HL-60 (cell line): ENCODE measurements around the gene DPYD.

Source experiments
- DNase-seq, 2 experiments: peaks; one replicate each; pipeline ENCODE4 v3.0.0-alpha.2; 2010 to 2020; ENCODE audit warnings: low read depth in 1 of 2, low spot score in 1 of 2
- H3K27ac ChIP-seq: fragments of 250-450 bp; sonication (Bioruptor Pico); replicated peaks from 2 replicates; pipeline ENCODE4 v1.5.1; 2020; ENCODE audit warnings: mild to moderate bottlenecking, moderate library complexity
- H3K27me3 ChIP-seq: fragments of 250-450 bp; sonication (Bioruptor Pico); 2 replicates; pipeline ENCODE4 v1.5.1; 2021; ENCODE audit warnings: mild to moderate bottlenecking, moderate library complexity; ENCODE audit not compliant: insufficient read depth, poor library complexity, severe bottlenecking
- H3K4me3 ChIP-seq: replicated peaks from 2 replicates; pipeline ENCODE4 v1.5.1; 2011; ENCODE audit warnings: mild to moderate bottlenecking, control low read depth, low read length; ENCODE audit not compliant: insufficient read depth
- GABPA ChIP-seq: IDR thresholded peaks from 2 replicates; pipeline ENCODE4 v1.6.1; 2012; ENCODE audit warnings: low read depth
- POLR2AphosphoS5 ChIP-seq: IDR thresholded peaks from 2 replicates; pipeline ENCODE4 v1.6.1; 2012; ENCODE audit warnings: low read depth
- SPI1 ChIP-seq: IDR thresholded peaks from 2 replicates; pipeline ENCODE4 v1.6.1; 2012; ENCODE audit warnings: low read depth, mild to moderate bottlenecking, borderline replicate concordance
- TF ChIP-seq, protein P1 (sequence below): IDR thresholded peaks from 2 replicates; pipeline ENCODE4 v1.6.1; 2012; ENCODE audit warnings: low read depth; ENCODE audit not compliant: insufficient replicate concordance
- TF ChIP-seq, protein P2 (sequence below): IDR thresholded peaks from one replicate; pipeline ENCODE4 v1.5.1; 2011; ENCODE audit warnings: low read length, control low read depth, inconsistent platforms; ENCODE audit not compliant: insufficient read depth

Gene DPYD

DNA sequence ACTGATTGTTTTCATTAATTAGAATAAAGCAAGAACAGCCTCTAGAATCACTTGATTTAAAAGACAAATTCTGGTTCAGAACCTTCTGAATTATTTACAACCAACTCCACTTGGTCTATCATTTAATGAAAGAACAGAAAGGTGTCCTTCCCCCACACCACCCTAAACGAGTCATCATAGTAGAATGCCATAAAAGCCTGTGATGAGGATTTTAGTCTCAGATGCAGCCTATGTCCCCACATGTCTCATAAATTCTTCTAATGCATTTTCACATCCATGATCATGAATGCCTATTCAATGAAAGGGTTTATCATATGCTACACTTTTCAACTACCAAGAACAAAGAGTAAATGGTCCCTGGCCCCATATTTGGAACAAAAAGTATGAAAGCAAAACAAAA, 508.1 kb downstream of the DPYD start:
- H3K4me3 ChIP-seq = no peak overlapping the region
- no peak overlapping the region for H3K27ac ChIP-seq
- H3K27me3 ChIP-seq = no peaks in the 10 kb centered on the region
- no peak for TF ChIP-seq SPI1
- no peak for TF ChIP-seq GABPA
- TF ChIP-seq, protein P1, sequence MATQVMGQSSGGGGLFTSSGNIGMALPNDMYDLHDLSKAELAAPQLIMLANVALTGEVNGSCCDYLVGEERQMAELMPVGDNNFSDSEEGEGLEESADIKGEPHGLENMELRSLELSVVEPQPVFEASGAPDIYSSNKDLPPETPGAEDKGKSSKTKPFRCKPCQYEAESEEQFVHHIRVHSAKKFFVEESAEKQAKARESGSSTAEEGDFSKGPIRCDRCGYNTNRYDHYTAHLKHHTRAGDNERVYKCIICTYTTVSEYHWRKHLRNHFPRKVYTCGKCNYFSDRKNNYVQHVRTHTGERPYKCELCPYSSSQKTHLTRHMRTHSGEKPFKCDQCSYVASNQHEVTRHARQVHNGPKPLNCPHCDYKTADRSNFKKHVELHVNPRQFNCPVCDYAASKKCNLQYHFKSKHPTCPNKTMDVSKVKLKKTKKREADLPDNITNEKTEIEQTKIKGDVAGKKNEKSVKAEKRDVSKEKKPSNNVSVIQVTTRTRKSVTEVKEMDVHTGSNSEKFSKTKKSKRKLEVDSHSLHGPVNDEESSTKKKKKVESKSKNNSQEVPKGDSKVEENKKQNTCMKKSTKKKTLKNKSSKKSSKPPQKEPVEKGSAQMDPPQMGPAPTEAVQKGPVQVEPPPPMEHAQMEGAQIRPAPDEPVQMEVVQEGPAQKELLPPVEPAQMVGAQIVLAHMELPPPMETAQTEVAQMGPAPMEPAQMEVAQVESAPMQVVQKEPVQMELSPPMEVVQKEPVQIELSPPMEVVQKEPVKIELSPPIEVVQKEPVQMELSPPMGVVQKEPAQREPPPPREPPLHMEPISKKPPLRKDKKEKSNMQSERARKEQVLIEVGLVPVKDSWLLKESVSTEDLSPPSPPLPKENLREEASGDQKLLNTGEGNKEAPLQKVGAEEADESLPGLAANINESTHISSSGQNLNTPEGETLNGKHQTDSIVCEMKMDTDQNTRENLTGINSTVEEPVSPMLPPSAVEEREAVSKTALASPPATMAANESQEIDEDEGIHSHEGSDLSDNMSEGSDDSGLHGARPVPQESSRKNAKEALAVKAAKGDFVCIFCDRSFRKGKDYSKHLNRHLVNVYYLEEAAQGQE = no peak
- no peak for DNase-seq

DNA sequence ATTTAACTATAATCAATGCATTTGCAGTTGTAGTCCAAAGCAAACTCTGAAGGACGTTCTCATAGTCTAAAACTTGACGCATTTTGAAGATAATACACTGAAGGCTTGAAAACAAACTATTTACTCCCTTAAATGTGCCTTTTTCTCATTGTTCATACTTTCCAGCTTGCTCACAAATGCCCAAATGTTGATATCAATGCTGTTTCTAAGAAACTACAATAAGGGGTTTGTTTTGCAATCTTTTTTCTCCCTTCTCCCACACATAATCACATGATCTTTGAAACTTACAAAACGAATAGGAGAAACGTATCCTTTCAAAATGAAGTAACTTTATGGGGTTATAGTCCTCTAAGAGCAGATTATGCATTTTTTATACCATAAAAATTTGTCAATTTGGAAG, 508.7 kb downstream of the DPYD start:
- Histone ChIP-seq H3K4me3 (no peak overlapping the region), H3K27ac (no peak overlapping the region), H3K27me3 (no peaks in the 10 kb centered on the region)
- no peak for DNase-seq
- TF ChIP-seq SPI1 (no peak), POLR2AphosphoS5 (no peak), GABPA (no peak)
- TF ChIP-seq, protein P2, sequence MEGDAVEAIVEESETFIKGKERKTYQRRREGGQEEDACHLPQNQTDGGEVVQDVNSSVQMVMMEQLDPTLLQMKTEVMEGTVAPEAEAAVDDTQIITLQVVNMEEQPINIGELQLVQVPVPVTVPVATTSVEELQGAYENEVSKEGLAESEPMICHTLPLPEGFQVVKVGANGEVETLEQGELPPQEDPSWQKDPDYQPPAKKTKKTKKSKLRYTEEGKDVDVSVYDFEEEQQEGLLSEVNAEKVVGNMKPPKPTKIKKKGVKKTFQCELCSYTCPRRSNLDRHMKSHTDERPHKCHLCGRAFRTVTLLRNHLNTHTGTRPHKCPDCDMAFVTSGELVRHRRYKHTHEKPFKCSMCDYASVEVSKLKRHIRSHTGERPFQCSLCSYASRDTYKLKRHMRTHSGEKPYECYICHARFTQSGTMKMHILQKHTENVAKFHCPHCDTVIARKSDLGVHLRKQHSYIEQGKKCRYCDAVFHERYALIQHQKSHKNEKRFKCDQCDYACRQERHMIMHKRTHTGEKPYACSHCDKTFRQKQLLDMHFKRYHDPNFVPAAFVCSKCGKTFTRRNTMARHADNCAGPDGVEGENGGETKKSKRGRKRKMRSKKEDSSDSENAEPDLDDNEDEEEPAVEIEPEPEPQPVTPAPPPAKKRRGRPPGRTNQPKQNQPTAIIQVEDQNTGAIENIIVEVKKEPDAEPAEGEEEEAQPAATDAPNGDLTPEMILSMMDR = no peak
- TF ChIP-seq, protein P1 = no peak

DNA sequence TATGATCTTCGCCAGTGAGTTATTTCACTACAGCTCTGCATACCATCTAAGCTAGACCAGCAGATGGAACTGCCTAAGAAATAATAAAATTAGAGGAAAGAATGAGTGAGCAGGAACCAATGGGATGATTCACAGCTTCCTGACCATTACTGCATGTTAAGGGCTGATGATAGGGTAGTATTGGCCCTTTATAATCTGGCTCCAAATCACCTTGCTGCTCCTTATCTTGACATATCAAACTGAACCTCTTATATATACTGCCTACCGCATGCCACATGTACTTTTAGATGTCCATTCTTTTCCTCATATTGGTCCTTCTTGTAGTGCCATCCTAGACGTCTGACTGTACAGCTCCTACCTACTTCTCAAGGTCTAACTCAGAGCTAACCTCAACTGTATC, 524.4 kb downstream of the DPYD start:
- Histone ChIP-seq H3K4me3 (no peak overlapping the region), H3K27ac (no peak overlapping the region), H3K27me3 (no peaks in the 10 kb centered on the region)
- DNase-seq = no peak
- TF ChIP-seq, protein P2 = no peak
- TF ChIP-seq POLR2AphosphoS5 (no peak), SPI1 (no peak), GABPA (no peak)
- TF ChIP-seq, protein P1 = no peak
